Heart left ventricle (tissue), 13 donors: ENCODE results near the gene LPIN3.

Experiments
- POLR2A ChIP-seq, 2 donors: fragments of 450-650 bp; IDR thresholded peaks; one replicate each; pipeline ENCODE4 v1.6.1; 2017; ENCODE audit warnings: antibody characterized with exemption in 2 of 2, mild to moderate bottlenecking in 2 of 2, moderate library complexity in 2 of 2
- TF ChIP-seq, protein P1 (sequence below), 12 donors: fragments of 200-600 bp; sonication (generic) in 4 of 12; IDR thresholded peaks; one replicate each; pipeline versions ENCODE4 v1.5.0 to v1.8.0; 2018 to 2022; ENCODE audit warnings: antibody characterized with exemption in 12 of 12, mild to moderate bottlenecking in 5 of 12
- donor health status: ischemic (EF 13 %, LVEDD 7.1; RV severe dilation, severe dysfunction).
- donor health status: DM: no; HTN: yes; CAD: no.
- donor health status: DM: no; HTN: no; CAD: no.
- donor health status: ischemic (EF 25% LVEDD 6.9; RV normal size, moderate dysfunction).
- donor health status: ischemic (EF 25% LVEDD 5.7; RV mildly dilated, moderate dysfunction).
- donor health status: ischemic (EF 35%, LVEDD 5.7; RV mildly dilated, moderate dysfunction).
- donor health status: nonischemic (EF 11% LVEDD 7.7; RV severe dilation, severe dysfunction).
- donor health status: DM: yes; HTN: yes; CAD: no.
- donor health status: PGD.
- donor health status: ischemic (EF 29% LVEDD 5.4; RV normal size, mild dysfunction).
- donor health status: nonischemic (EF 23%, LVEDD 6.1; RV moderate dilation, normal function).

DNA sequence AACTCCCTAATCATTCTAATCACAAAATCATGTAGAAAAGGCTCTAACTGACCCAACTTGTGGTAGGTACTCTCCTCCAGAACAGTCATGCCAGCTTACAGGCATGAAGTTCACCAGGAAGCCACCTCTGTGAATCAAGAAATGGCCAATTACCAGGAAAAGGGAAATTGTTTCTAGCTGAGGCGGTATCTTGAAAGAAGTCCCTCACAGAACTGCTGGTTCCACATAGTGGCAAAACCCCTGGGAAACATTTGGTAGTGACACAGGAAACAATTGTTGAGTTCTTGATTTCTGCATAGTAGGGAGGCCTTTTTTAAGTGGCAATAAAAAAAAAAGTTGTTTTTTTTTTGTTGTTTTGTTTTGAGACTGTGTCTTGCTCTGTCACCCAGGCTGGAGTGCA, 19.6 kb upstream of the LPIN3 start:
- TF ChIP-seq, protein P1, sequence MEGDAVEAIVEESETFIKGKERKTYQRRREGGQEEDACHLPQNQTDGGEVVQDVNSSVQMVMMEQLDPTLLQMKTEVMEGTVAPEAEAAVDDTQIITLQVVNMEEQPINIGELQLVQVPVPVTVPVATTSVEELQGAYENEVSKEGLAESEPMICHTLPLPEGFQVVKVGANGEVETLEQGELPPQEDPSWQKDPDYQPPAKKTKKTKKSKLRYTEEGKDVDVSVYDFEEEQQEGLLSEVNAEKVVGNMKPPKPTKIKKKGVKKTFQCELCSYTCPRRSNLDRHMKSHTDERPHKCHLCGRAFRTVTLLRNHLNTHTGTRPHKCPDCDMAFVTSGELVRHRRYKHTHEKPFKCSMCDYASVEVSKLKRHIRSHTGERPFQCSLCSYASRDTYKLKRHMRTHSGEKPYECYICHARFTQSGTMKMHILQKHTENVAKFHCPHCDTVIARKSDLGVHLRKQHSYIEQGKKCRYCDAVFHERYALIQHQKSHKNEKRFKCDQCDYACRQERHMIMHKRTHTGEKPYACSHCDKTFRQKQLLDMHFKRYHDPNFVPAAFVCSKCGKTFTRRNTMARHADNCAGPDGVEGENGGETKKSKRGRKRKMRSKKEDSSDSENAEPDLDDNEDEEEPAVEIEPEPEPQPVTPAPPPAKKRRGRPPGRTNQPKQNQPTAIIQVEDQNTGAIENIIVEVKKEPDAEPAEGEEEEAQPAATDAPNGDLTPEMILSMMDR (IDR thresholded peaks at IDR 0.05) = no peak
- no peak for TF ChIP-seq POLR2A (IDR thresholded peaks at IDR 0.05)
